ENCODE results near the gene GDF10. TPM values are rescaled to one million over a fixed set of nuclear protein-coding genes. Genes with fewer than 3 reads are reported as not detected.

Gene GDF10
- total RNA-seq, 1 experiment from 2014 or later, result not detected

GRCh38 chr10:47308775-47309174 lies 8.8 kb downstream of the GDF10 start:
- H3K9me2 ChIP-seq (replicated peaks; ENCODE audit: low read length), result no peaks in the 10 kb centered on the region
- ChIA-PET POLR2A (ENCODE audit: unreplicated experiment) (no interaction called here), CTCF (no interaction called here)
- no peaks in the 10 kb centered on the region for H3K9me3 ChIP-seq (ENCODE audit: low read length)
- H3K9ac ChIP-seq (ENCODE audit: low read length), result no peak overlapping the region
- TF ChIP-seq EZH2 (IDR thresholded peaks at IDR 0.05; ENCODE audit: low read length, unreplicated experiment) (no peak), CTCF (conservative IDR thresholded peaks at IDR 0.05; ENCODE audit: low read depth, low read length) (no peak), EZH2phosphoT487 (IDR thresholded peaks at IDR 0.05; ENCODE audit: borderline replicate concordance, low read length) (no peak)
- no peaks in the 10 kb centered on the region for H3F3A ChIP-seq (ENCODE audit: low read length, unreplicated experiment)
- ATAC-seq, result no peak
- H2AFZ ChIP-seq (ENCODE audit: low read length), result no peak overlapping the region
- no peaks in the 10 kb centered on the region for H3K79me2 ChIP-seq (ENCODE audit: low read length)
- H3K4me1 ChIP-seq (ENCODE audit: insufficient read depth, low read length), result peaks cover 10% of the 10 kb centered on the region
- no peaks in the 10 kb centered on the region for H4K20me1 ChIP-seq (ENCODE audit: low read length)
- no peak overlapping the region for H3K27ac ChIP-seq (ENCODE audit: low read length)
- intact Hi-C loops (cut with micrococcal nuclease), result no loop called here
- H3K4me3 ChIP-seq (ENCODE audit: low read length), result no peak overlapping the region
- no TSS peak for BruUV-seq (replicated peaks)
- no peak for DNase-seq
- H3K4me2 ChIP-seq (ENCODE audit: low read length), result no peak overlapping the region
- no peaks in the 10 kb centered on the region for H3K36me3 ChIP-seq (ENCODE audit: low read depth, low read length)
- no peaks in the 10 kb centered on the region for H3K27me3 ChIP-seq (ENCODE audit: low read length)

- DNase-seq, result peak; percentile 9
- ChIA-PET POLR2A (ENCODE audit: unreplicated experiment) (no interaction called here), CTCF (no interaction called here)
- Histone ChIP-seq H3K9me3 (ENCODE audit: low read length) (no peaks in the 10 kb centered on the region), H3K27ac (ENCODE audit: low read length) (no peak overlapping the region), H4K20me1 (ENCODE audit: low read length) (no peaks in the 10 kb centered on the region), H3K36me3 (ENCODE audit: low read depth, low read length) (no peaks in the 10 kb centered on the region), H3K4me3 (ENCODE audit: low read length) (no peak overlapping the region), H3K4me2 (ENCODE audit: low read length) (no peak overlapping the region), H3K79me2 (ENCODE audit: low read length) (no peaks in the 10 kb centered on the region), H3F3A (ENCODE audit: low read length, unreplicated experiment) (no peaks in the 10 kb centered on the region), H3K9me2 (replicated peaks; ENCODE audit: low read length) (no peaks in the 10 kb centered on the region), H3K4me1 (ENCODE audit: insufficient read depth, low read length) (peaks cover 10% of the 10 kb centered on the region), H3K9ac (ENCODE audit: low read length) (no peak overlapping the region), H2AFZ (ENCODE audit: low read length) (no peak overlapping the region), H3K27me3 (ENCODE audit: low read length) (no peaks in the 10 kb centered on the region)
- BruUV-seq (replicated peaks), result no TSS peak
- intact Hi-C loops (cut with micrococcal nuclease), result no loop called here
- ATAC-seq, result no peak
- peak; percentile 57 for TF ChIP-seq CTCF (conservative IDR thresholded peaks at IDR 0.05; ENCODE audit: low read depth, low read length)
- no peak for TF ChIP-seq EZH2 (IDR thresholded peaks at IDR 0.05; ENCODE audit: low read length, unreplicated experiment)
- TF ChIP-seq EZH2phosphoT487 (IDR thresholded peaks at IDR 0.05; ENCODE audit: borderline replicate concordance, low read length), result no peak
Observed at GRCh38 chr10:47309408-47310089, 9.6 kb downstream of the GDF10 start.

- no peak for DNase-seq
- Histone ChIP-seq H3K4me1 (ENCODE audit: insufficient read depth, low read length) (peaks cover 10% of the 10 kb centered on the region), H2AFZ (ENCODE audit: low read length) (no peak overlapping the region), H3K4me2 (ENCODE audit: low read length) (no peak overlapping the region), H3K4me3 (ENCODE audit: low read length) (no peak overlapping the region), H3K36me3 (ENCODE audit: low read depth, low read length) (no peaks in the 10 kb centered on the region), H3K27me3 (ENCODE audit: low read length) (no peaks in the 10 kb centered on the region), H3F3A (ENCODE audit: low read length, unreplicated experiment) (no peaks in the 10 kb centered on the region), H3K9ac (ENCODE audit: low read length) (no peak overlapping the region), H4K20me1 (ENCODE audit: low read length) (no peaks in the 10 kb centered on the region), H3K79me2 (ENCODE audit: low read length) (no peaks in the 10 kb centered on the region), H3K9me3 (ENCODE audit: low read length) (no peaks in the 10 kb centered on the region), H3K27ac (ENCODE audit: low read length) (no peak overlapping the region), H3K9me2 (replicated peaks; ENCODE audit: low read length) (no peaks in the 10 kb centered on the region)
- no TSS peak for BruUV-seq (replicated peaks)
- no peak for TF ChIP-seq EZH2phosphoT487 (IDR thresholded peaks at IDR 0.05; ENCODE audit: borderline replicate concordance, low read length)
- no peak for TF ChIP-seq CTCF (conservative IDR thresholded peaks at IDR 0.05; ENCODE audit: low read depth, low read length)
- no peak for TF ChIP-seq EZH2 (IDR thresholded peaks at IDR 0.05; ENCODE audit: low read length, unreplicated experiment)
- intact Hi-C loops (cut with micrococcal nuclease), result no loop called here
- POLR2A ChIA-PET (ENCODE audit: unreplicated experiment), result no interaction called here
- no peak for ATAC-seq
- CTCF ChIA-PET, result no interaction called here
Observed at GRCh38 chr10:47310090-47310505, 10.1 kb downstream of the GDF10 start.
